C4-2B (cell line): Measurements from ENCODE around the gene DPP7.

ENCODE experiments used
- H3K27ac ChIP-seq: fragments of 450-650 bp; 2 replicates; pipeline ENCODE4 v1.5.1; 2017
- ZFX ChIP-seq: fragments of 450-650 bp; IDR thresholded peaks from 2 replicates; pipeline ENCODE4 v1.6.1; 2017
- TF ChIP-seq, protein P1 (sequence below): fragments of 450-650 bp; conservative IDR thresholded peaks from 2 replicates; pipeline ENCODE4 v1.5.1; 2017; ENCODE audit warnings: mild to moderate bottlenecking

Gene DPP7

DNA sequence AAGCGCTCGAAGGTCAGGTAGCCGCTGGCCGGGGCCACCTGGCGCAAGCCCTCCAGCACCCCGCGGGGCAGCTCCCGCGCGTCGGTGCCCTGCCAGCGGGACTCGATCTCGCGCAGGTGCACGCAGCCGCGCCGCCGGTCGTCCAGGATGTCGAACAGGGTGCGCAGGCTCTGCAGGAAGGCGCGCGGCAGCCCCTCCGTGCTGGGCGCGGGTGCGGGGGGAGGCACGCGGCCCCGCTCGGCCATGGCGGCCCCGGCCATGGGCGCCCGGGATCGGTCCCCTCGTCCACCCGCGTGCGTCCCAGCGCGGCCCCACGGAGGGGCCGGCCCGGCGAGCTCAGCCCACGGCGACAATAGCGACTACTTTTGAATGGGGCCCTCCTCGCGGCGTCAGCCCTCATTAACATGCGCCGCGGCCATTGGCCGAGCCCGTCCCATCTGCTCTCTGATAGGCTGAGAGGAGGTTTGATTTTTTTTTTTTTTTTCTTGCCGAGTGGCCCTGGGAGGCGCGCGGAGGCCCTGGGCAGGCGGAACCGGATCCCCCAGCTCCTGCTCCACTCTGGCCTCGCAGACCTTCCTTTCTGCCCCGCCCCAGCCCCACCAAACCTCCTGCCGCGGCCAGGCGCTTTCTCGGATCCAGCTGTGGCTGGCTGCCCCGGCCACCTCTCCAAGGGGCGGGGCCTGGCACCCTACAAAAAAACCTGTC lies 44.2 kb downstream of the DPP7 start, which contains the start of gene SAPCD2:
SAPCD2 (minus strand) TSS at position 357 of the 705 bp plus-strand sequence; CDS start at position 260, 97 bp downstream.
- H3K27ac ChIP-seq, result peak within 1 kb of the TSS; percentile 82
- TF ChIP-seq, protein P1, sequence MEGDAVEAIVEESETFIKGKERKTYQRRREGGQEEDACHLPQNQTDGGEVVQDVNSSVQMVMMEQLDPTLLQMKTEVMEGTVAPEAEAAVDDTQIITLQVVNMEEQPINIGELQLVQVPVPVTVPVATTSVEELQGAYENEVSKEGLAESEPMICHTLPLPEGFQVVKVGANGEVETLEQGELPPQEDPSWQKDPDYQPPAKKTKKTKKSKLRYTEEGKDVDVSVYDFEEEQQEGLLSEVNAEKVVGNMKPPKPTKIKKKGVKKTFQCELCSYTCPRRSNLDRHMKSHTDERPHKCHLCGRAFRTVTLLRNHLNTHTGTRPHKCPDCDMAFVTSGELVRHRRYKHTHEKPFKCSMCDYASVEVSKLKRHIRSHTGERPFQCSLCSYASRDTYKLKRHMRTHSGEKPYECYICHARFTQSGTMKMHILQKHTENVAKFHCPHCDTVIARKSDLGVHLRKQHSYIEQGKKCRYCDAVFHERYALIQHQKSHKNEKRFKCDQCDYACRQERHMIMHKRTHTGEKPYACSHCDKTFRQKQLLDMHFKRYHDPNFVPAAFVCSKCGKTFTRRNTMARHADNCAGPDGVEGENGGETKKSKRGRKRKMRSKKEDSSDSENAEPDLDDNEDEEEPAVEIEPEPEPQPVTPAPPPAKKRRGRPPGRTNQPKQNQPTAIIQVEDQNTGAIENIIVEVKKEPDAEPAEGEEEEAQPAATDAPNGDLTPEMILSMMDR, result no peak
- TF ChIP-seq ZFX, result 0 out of 2 replicates have a peak, but pooled peaks have one; percentile 26

DNA sequence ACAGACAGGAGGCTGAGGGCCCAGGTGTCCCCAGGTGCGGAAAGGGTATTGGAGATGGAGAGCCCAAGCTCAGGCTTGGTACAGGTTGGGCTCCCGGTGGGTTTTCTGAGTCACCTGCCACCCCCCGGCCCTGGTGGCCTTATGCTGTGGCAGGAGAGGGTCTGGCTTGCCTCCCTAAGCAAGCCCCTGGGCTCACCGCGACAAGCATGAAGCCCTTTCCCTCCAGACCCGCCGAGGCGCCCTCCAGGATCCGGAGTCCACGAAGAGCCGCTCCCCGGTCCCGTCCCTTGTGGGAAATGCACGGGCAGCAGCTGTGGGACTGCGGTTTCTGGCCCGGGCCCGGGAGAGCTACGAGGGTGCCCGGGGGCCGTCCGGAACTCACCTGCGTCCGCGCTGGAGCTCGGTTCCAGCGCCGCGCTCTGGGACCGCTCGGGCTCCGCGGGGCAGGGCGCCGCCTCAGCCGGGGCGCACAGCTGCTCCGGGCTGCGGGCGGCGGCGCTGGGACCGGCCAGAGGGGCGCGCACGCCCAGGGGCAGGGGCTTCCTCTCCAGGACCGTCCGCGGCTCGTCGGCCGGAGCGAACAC lies 44.9 kb downstream of the DPP7 start:
- peak overlapping the region; percentile 82 for H3K27ac ChIP-seq

DNA sequence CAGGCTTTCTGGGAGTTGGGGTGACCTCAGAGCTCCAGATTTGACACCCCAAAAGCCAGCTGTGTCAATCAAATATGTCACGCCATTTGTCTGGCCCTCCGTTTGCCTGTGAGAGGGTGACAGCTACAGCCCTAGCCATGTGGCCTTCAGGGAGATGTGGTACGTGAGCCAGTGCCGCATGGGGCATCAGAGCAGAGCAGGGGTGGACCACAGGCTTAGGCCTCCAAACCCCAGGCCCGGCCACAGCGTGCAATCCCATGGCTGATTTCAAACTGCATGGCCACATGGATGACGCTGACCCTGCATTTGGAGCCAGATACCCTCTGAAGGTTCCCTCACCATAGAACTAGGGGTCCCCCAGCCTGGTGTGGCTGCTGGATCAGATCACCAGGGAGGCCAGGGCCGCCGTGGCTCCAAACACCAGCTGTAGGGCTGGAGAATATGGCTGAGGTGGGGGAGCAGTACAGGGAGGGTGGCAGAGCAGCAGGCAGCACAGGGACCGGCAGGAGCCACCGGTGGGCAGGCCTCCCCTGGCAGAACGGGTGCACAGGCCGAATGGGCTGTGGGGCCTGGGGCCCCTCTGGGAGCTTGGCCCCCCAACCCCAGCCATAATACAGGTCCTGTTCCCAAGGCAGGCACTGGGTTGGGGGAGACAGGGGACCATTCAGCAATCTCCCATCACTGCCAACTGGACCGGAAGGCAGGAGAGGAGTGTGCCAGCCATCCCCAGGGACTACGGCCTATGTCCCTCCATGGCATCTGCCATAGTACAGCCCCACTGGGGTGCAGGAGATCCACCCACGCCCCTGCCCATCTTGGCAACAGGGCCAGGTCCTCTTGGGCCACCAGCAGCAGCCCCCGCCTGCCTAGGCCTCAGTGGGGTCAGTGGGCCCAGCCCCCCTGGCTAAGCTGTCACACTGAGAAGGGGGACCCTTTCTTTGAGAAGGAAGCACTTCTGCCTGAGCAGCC lies 45.7 kb downstream of the DPP7 start:
- TF ChIP-seq, protein P1, result no peak
- TF ChIP-seq ZFX, result no peak
- H3K27ac ChIP-seq, result peak overlapping the region; percentile 82

More for the DNA sequence above, 44.9 kb downstream of the DPP7 start:
- TF ChIP-seq, protein P1, result no peak
- no peak for TF ChIP-seq ZFX

DNA sequence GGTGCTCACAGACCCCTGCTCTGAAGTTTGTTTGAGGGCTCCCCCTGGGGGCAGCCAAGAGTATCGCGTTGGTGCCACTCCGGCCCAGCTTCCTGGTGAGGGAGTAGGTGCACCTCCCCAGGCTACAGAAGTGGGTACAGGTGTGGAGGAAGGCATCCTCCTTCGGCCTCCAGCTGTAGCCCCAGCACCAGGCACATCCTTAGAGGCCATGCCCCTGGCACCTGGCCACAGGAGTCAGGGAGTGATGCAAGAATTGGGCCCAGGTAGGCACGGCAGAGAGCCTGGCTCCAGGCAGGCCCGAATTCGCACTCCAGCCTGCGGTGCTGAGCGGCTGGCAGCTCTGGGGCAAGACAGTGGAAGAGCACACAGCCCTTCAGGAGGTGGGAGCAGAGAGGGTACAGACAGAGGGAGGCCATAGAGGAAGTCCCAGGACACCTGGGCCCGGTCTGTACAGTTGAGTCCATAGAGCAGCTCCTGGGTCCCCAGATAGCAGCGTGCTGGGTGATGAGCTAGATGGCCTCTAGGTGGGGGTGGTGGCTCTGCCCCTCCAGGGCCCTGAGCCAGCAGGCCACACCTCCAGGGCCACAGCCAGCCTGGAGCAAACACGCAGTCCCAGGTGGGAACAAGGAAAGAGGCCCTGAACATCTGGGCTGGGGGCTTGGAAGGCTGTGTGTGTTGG lies 46.5 kb downstream of the DPP7 start:
- TF ChIP-seq, protein P1, result peak; percentile 93
- no peak for TF ChIP-seq ZFX
- peak overlapping the region; percentile 82 for H3K27ac ChIP-seq

DNA sequence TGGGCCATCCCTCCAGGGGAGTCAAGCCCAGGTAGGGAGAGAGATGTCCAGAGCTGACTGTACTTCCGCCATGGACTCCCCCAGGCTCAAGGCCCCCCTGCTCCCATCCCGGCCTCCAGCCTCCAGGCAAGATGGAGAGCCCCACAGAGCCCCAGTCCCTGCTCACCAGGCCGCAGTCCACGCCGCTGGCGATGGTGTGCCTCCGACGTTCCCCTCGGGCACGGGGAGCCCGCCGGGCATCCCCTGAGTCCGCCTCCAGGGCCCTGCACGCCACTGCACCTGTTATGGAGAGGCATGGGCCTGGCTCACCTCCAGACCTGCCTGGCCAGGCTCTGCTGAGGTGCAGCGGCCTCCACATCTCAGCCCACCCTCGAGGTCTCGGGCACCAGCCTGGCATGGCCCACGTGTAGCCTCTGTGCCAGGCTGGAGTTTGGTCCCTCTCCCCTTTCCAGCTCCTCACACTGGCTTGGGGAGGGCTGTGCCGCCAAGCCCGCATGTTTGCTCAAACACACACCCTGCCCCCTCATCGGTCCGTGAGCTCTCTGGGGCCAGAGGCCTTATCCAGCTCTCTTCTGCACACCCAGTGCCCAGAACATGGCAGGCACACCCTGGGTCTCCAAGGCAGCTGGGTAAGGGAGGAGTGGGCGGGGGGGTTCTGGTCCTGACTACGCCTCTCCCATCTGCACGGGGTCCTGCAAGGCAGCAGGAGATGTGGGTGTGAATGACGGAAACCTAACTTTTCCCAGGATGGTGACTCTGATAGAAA lies 48.3 kb downstream of the DPP7 start:
- H3K27ac ChIP-seq, result no peak overlapping the region
- TF ChIP-seq ZFX, result no peak
- TF ChIP-seq, protein P1, result no peak

DNA sequence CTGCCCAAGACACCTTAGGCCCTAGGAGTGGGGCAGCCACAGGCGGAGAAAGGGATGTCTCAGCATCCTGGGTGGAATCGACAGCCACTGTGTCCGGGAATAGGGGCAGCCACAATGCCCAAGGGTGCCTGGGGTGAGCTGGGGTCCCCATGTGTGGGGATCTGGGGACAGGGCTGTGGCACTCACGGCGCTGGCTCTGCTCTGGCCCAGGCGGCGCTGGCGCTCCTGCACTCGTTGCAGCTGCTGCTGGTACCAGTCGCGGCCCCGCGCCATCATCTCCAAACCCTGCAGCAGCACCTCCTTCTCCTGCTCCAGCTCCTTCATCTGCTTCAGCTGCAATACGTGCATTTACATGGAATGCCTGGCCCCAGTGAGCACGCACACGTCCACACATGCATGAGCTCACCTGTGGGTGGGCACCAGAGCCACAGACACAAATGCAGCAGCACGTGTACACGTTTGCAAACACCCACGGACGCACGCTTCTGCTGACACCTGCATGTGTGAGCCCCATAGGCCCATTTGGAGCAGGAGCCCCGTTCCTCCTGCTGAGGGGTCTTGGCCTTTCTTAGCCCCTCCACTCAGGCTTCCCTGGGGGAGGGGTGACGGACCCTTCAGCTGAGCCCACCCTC lies 49.1 kb downstream of the DPP7 start:
- no peak overlapping the region for H3K27ac ChIP-seq
- TF ChIP-seq ZFX, result no peak
- TF ChIP-seq, protein P1, result no peak
